Measurements from ENCODE around the gene ETAA1. TPM values are rescaled to one million over a fixed set of nuclear protein-coding genes. Genes with fewer than 3 reads are reported as not detected.
A peak's percentile ranks its signal among the peaks of the same experiment; 100 is the strongest.

ETAA1 gene
- 20.7 and 26.3 TPM in 2 replicates for total RNA-seq (2014; rRNA removed; shearing (Covaris generic))

GRCh38 chr2:67397143-67397986 is at the start of gene ETAA1:
ETAA1 (plus strand) TSS chr2:67397333; CDS start chr2:67397449, 116 bp downstream.
- peak; percentile 90 for DNase-seq (ENCODE audit: low read depth)

- DNase-seq (ENCODE audit: low read depth): no peak
Observed at GRCh38 chr2:67366832-67367412, 30.2 kb upstream of the ETAA1 start.

GRCh38 chr2:67374481-67374880 is 22.7 kb upstream of the ETAA1 start:
- peak; percentile 20 for DNase-seq (ENCODE audit: low read depth)

GRCh38 chr2:67374949-67375348 is 22.2 kb upstream of the ETAA1 start:
- DNase-seq (ENCODE audit: low read depth): no peak

GRCh38 chr2:67378555-67378954 is 18.6 kb upstream of the ETAA1 start:
- no peak for DNase-seq (ENCODE audit: low read depth)

GRCh38 chr2:67379048-67379447 is 18.1 kb upstream of the ETAA1 start:
- DNase-seq (ENCODE audit: low read depth): no peak

GRCh38 chr2:67384123-67384822 is 12.9 kb upstream of the ETAA1 start:
- no peak for DNase-seq (ENCODE audit: low read depth)

- no peak for DNase-seq (ENCODE audit: low read depth)
Observed at GRCh38 chr2:67388680-67389079, 8.5 kb upstream of the ETAA1 start.

GRCh38 chr2:67389286-67389685 is 7.8 kb upstream of the ETAA1 start:
- DNase-seq (ENCODE audit: low read depth): peak; percentile 36

GRCh38 chr2:67389788-67390187 is 7.3 kb upstream of the ETAA1 start:
- DNase-seq (ENCODE audit: low read depth): no peak

- DNase-seq (ENCODE audit: low read depth): no peak
Observed at GRCh38 chr2:67393237-67393636, 3.9 kb upstream of the ETAA1 start.

GRCh38 chr2:67394734-67395133 is 2.4 kb upstream of the ETAA1 start:
- DNase-seq (ENCODE audit: low read depth): peak; percentile 56

- DNase-seq (ENCODE audit: low read depth): no peak
Observed at GRCh38 chr2:67399144-67399543, 2.0 kb downstream of the ETAA1 start.

- peak; percentile 51 for DNase-seq (ENCODE audit: low read depth)
Observed at GRCh38 chr2:67399831-67400489, 2.8 kb downstream of the ETAA1 start.

GRCh38 chr2:67400560-67401485 is 3.7 kb downstream of the ETAA1 start:
- peak; percentile 9 for DNase-seq (ENCODE audit: low read depth)

GRCh38 chr2:67408346-67408745 is 11.2 kb downstream of the ETAA1 start:
- no peak for DNase-seq (ENCODE audit: low read depth)

- no peak for DNase-seq (ENCODE audit: low read depth)
Observed at GRCh38 chr2:67412424-67412823, 15.3 kb downstream of the ETAA1 start.

- no peak for DNase-seq (ENCODE audit: low read depth)
Observed at GRCh38 chr2:67414867-67415266, 17.7 kb downstream of the ETAA1 start.

GRCh38 chr2:67416136-67416535 is 19.0 kb downstream of the ETAA1 start:
- DNase-seq (ENCODE audit: low read depth): no peak

GRCh38 chr2:67423489-67423888 is 26.4 kb downstream of the ETAA1 start:
- no peak for DNase-seq (ENCODE audit: low read depth)

GRCh38 chr2:67436221-67436620 is 39.1 kb downstream of the ETAA1 start:
- DNase-seq (ENCODE audit: low read depth): peak; percentile 67
